HG03066 (cell line): ENCODE measurements around the gene METTL25.

ENCODE experiments used
- ATAC-seq: cut with Tn5 transposase; IDR thresholded peaks from one replicate; pipeline ENCODE4 v1.9.1; 2021; ENCODE audit warnings: low read depth; ENCODE audit not compliant: unreplicated experiment

METTL25 gene

DNA sequence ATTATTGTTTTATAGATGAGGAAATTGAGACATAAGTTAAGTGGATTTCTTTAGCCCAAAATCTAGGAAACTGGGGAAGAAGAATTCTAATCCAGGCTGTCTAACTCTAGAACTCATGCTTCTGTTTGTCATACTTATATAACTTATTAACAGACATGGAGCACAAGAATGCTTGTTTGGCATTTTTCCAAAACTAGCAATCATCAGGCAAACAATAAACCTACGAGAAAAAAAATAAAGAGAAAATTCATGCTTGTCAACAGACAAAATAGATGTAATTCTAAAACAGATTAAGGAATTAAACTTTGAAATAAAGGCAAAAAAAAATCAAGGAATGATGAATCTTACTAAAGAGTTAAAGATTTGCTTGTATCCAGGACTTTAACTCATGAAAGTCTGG, 103.1 kb downstream of the METTL25 start:
- no peak for ATAC-seq

DNA sequence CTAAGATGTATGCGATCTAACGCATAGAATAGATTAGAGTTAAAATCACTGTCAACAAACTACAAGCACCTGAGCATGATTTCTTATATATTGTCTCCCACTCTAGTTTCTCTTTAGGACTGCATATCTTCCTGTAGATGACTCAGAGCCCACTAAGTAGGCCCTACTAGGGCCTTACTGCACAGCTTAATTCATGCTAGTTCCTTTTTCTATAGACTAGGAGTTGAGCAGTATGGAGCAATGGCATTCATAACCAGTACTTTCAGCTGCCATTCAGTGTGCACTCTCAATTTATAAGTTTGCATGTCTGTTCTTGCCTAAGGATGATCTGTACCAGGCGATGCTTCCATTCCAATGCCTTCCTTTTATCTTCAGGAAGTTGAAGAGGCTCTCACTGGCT, 103.5 kb downstream of the METTL25 start:
- ATAC-seq: no peak

DNA sequence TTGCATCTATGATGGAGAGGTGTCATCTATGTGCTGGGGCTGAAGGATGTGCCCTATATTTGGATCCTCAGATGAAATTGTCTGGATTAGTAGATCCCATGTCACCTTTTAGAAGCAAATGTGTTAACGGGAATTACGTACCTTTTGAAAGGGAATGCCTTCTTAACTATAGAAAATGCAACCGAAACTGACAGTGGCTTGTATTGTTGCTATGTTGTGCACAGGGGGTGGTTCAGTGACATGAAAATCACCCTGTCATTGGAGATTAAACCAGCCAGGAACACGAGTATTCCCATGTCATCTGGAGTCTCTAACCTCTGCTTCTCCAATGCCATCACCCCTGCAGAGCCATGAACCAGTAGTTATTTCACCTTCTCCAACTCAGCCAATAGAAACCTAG, 110.2 kb downstream of the METTL25 start:
- no peak for ATAC-seq

DNA sequence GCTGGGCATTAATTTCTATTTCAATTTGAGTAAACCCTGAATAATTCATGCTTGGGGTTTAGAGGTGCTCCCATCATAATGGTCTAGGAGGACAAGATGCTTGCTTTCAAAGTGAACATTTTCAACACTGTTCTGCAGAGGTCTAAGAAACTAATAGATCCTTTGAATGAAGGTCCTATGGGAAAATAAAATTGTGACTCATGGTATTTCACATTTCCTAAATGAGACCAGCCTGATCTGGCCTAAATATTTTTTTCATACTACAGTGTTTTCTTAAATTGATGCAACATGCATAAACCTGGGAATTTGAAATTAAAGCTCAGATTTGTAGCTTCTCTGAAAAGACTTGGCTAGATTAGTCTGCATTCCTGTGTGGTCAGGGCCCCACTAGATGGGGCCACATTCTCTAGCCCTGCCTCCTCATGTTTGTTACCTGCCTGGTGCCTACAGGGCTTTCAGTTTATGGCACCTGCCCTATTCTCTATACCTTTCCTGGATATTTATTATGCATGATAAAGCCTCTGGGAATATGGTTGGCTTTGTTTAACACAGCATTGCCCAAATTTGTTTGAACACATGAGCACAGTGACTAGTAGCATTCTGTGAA, 112.7 kb downstream of the METTL25 start:
- ATAC-seq: no peak

DNA sequence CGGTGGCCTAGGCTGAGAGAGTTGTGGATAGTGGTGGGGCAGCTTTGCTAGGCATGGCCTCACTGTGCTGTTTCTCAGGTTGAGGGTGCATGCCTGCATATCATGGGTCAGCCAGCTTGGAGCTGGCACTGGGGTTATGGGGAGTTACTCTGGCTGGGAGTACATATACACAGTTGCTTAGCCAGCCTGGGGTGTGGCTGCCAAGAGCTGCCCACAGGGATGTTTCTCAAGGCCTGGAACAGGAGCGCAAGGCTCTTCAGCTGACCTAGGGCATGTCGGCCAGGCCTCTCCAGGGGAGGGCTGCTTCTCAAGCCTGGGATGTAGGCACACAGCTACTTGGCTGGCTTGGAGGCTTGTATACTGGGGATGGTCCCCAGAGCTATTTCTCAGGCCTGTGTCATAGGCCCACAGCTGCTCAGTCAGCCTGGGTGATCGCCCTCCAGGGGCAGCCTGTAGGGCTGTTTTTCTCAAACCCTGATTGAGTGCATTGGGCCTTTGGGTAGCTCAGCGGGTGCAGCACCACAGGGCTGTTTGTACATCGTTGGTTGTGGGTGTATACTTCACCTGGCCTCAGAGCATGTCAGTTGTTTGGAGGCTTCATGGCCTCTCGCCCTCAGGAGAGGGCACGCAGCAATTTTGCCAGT, 114.9 kb downstream of the METTL25 start:
- no peak for ATAC-seq

DNA sequence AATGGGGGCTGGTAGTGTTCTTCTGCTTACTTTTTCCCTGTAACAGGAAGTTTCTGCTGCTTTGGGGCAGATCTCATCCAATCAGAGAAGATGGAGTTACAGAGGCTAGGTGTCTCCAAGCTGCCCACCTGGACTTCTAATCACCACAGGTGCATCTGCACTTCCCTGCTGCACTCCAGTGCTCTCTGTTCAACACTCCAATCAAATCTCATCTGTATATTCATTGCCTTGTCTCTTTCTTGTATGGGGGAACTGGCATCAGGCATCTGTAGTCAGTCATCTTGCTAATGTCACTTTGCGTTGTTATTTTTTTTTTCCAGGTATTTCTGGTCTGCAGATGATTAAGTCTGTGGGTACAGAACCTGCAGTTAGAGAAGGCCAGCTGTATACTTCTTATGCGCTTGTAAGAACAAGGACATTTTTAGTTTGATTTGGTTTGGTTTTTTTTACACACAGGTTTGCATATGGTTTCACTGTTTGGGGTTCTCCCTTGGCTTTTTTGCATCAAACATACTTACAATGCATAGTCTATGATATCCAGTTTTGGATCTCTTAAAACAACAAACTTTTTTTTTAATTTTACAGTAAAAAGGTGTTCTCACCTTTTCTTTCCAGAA, 116.0 kb downstream of the METTL25 start:
- ATAC-seq: peak; percentile 87

DNA sequence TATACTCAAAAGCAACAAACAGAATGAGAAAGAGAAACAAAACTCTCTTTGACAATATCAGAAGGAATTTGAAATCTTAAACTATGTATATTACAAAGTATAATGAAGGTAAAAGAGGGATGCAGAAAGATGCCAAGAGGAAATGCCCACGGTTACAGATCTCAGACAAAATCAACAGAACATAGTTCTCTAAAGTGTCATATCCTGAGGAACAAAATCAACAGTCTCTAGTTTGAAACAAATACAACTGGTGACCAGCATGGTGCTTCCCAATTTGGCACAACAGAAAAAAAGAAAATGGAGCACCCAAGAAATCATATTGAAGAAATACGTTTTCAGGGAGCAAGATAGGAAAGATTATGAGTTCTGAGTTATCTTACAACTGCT, 116.5 kb downstream of the METTL25 start:
- peak; percentile 7 for ATAC-seq

DNA sequence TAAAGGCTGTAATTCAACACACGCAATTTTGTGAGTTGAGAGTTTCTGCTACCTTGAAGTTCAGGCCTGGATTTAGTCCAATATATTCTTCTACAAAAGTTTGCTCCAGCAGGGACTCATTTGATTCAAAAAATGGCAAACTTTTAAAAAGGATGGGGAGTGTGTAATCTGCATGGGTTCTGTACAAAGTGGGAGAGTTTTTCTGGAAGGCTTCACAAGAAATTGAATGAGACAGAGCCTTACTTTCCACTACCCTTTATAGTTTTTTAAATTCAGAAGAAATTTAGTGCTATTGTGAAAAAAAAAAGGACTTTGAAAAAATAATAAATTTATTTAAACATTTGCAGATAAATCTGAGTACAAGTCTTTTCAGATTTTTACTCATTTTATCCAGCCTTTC, 116.9 kb downstream of the METTL25 start:
- no peak for ATAC-seq

DNA sequence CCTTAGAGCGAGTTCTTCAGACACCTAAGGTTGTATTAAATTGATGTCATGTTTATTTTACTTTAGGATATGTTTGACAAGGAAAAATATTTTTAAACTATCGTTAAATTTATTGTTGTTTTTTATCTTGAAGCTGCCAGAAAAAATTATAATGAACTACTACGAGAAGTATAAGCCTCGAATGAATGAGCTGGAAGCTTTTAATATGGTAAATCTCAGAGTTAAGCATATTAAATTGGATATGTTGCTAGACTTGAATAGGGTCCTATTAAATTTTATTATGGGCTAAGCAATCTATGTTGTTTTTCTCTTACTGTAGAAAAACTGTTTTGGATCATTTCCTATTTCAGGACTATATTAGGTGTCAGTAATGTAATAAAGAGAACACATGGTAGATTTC, 118.2 kb downstream of the METTL25 start:
- no peak for ATAC-seq

DNA sequence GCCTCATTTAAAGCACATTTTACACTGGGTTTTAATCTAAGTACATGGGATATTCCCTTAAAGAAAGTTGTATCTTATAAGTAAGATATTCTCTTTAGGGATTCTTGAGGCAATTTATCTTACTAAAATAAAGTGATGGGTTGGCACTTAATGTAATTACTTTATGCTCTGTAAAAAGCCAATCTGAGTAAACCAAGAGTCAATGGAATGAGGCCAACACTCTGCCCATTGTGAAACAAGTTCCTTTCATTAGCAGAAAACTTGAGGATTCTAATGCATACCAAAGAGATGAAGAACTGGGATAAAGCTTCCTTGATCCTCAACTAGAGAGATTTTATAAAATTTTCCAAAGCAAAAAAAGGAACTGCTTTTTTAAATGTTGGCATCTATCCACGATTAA, 121.2 kb downstream of the METTL25 start:
- no peak for ATAC-seq

DNA sequence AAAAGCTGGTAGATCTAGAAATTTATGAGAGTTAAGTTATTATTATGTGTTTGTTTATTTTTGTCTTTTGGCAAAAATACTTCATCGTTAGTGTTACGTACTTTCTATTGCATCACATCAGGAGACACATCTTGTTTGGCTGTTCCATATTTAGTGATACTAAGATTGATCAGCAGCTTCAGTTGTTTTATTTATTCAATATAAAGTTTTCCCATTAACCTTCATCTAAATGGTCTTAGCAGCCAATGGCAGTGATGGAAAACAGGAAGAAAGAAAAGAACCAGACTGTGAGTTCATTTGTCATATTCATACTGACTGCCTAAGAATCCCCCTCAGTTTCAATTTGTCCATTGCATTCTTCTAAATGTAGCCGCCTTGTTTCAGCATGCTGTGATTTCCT, 122.3 kb downstream of the METTL25 start:
- ATAC-seq: no peak

DNA sequence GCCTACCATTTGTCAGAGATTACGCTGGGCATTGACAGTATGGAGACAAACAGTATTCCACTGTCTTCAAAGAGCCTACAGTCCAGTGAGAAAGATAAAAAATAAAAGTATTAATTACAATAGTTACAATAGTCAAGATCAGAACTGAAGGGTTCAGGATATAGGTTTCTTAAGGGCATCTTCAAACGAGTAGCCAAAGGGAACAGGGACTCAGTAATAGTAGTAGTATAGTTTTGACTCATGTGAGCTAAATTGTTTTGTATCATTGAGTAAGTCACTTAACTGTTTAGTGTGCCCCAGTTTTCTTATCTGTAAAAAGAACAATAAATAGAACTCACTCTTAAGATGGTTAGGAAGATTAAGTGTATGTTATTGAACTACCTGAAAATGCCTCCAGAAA, 123.6 kb downstream of the METTL25 start:
- no peak for ATAC-seq

DNA sequence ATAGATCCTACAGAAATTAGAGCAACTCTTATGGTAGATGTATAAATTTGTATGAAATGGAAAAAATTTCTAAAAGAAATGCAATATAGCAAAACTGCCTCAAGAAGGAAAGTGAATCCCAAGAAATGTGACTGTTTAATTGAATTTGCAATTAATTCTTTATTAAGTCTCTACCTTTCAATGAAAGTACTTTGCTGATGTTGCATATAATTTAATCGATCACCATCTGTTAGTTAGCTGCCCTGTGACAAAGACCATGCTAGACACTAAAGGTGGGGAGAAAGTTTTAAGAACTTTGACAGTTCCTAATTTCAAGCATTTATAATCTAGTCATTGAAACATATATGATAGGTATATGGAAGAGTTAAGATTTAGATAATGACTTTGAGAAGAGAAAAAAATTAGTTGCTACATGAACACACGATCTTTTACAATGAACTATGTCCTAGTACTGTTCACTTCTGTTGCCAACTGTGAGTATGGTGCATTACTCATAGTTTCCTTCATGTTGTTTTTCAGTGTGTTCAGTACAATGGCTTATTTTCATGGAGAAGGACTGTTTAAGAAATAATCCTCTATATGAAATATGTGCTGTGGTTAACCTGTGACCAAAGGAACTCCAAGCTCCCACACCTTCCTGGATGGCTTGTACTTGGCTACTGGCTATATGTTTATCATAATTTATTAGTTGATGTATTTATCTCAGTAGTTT, 128.4 kb downstream of the METTL25 start:
- no peak for ATAC-seq

DNA sequence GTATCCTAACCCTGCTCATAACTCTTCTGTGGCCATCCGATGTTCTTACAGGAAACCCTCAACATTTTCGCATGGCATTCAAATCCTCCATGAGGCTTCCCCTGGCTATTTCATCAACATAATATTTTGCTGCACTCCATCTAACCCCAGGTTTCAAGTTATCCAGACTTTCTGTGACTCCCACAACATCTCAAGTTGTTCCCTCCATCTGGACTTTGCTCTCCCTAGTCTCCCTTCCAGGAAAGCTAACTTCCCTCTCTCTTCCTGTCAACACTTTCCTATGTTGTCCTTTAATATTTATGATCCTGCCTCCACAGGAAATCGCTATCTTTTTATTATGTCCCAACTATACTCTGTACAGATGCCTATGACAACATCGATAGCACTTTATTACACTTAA, 146.1 kb downstream of the METTL25 start:
- ATAC-seq: no peak

DNA sequence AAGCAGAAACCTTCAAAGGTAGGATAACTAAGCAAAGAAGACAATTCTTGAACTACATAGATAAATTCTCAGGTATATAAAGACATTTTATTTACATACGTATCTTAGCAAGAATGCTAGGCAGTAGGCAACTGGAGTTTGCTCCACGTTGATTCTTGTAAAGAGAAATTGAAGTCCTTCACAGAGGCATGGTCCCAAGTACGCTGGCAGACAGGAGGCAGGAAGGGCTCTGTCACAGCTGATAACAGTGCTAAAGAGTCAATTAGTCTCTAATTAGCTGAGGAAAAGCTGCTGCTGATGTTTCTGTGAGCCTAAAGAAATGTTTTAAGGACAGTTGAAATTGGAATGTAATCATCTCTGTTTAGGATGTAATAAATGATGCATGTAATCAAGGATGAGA, 146.8 kb downstream of the METTL25 start:
- ATAC-seq: no peak

DNA sequence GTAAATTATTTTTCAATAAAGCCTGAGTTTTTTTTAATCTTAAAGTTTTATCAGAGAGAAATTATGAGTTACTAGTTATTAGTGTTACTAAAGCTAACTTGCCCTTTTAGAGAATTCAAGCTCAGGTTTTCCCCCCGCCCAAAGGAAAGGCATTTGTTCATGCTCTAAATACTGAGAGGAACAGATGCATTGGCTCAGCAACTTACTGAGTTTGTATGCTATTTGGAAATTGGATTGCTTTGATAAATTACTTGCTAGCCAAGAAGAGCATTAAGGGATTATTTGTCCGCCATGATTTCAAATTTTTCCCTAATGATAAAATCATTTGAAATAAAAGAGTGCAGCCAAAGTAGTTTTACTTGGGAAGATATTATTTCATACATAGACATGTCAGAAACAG, 149.4 kb downstream of the METTL25 start:
- ATAC-seq: no peak

DNA sequence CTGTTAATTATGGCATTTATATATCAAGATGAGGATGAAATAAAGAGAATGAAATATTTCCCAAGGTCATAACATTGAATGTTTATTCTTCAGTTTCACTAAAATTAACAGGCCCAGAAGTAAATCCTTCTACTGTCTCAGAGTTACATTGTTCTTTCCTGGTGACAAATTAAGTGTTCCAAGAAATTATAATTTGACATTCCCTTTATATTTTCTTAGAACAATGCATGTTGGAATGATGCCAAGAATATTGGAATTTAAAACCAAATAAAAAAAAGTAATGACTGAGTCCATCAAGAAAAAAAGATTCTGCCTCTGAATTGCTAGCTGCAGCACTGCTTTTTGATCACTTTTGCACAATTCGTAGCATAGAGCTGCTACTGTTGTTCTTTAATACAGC, 152.1 kb downstream of the METTL25 start:
- no peak for ATAC-seq

DNA sequence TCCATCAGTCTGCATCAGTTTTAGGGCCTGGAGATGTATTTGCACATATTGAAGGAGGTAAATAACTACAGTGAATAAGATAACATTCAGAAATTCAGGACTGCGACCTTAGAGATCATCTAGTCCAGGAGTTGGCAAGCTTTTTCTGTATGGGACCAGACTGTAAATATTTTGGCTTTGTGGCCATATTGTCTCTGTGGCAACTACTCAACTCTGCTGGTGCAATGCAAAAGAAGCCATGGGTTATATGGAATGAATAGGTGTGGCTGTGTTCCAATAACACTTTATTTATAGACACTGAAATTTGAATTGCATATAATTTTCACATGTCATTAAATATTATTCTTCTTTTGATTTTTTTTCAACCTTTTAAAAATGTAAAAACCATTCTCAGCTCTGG, 156.6 kb downstream of the METTL25 start:
- no peak for ATAC-seq

DNA sequence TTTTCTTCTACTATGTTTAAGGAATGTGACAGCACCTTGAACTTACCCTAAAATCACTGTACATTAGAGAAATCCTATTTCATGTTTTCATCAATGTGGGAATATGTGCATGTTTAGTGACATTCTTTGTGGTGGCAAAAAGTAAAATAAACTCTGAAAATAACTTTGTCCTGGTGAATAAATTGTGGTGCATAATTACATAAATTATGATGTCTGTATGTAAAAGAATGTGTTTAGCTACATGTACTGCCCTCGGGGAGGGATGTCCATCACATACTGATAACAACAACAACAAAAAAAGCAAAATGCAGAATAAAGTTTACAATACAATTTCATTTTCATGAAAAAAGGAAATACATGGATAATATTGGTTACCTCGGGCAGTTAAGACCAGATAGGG, 157.3 kb downstream of the METTL25 start:
- ATAC-seq: no peak

DNA sequence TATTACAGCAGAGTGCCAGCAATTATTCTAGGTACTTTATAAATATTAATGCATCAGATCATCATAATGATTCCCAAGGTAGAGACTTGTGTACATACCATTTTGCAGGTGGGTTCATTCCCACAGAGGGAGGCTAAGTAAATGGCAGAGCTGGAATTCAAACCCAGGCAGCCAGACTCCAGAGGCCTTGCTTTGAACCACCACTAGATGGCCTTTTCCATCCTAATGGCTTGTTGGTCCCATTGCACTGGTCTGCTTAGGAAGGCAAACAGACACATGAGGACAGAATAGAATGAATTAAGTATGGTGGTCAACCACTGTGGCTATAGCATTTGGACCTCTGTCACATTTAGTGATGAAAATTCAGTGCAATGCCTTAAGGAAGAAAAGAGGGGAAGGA, 158.7 kb downstream of the METTL25 start:
- peak; percentile 74 for ATAC-seq

DNA sequence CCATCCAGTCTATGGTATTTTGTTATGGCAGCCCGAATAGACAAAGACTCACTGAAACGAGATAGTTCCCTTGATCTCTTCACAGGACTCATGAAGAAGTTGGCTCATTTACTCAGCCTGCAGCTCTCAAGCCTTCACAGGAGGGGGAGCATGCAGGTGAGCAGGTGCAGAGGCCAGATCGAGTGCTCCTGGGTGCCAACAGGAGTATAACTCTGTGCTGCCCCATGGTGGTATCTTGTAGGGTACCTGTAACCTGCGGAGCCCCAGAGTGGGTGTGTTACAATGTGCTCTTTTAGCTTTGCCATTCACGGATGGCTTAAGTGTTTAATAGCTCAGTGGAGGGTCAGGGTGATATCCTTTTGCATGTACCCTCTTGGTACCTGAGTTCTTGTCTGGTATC, 159.5 kb downstream of the METTL25 start:
- ATAC-seq: no peak

DNA sequence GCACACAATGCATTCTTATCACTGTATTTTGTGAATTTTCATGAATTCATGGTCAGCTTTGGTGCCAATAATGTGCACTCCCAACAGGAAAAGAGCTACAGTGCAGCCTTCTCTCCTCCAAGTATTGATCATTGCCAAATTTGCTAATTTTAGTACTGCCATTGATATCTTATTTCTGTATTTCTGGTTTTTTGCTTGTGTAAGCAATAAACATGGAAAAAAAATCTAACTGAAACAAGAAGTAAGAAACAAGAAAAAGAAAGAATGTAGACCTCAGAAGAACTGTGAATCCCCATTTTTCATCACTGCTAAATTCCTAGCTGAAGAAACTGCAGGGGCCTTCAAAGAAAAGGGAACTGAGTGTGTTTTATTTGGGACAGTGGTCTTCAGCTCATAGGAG, 161.2 kb downstream of the METTL25 start:
- ATAC-seq: no peak
